Kidney (tissue), 14 donors: ENCODE measurements around the gene LYST. TPM values are rescaled to one million over a fixed set of nuclear protein-coding genes. Genes with fewer than 3 reads are reported as not detected.

Experiments used
- DNase-seq, 5 donors: peaks; one replicate each; pipeline ENCODE4 v3.0.0-alpha.2; 2013 to 2020
- FAIRE-seq: peaks from 2 replicates; lab custom pipeline; 2012; peaks lifted over from hg19 to GRCh38; lab: Jason Lieb, UNC
- H3K27ac ChIP-seq, 2 donors: one replicate each; pipeline ENCODE4 v1.7.0; 2013; ENCODE audit warnings: low read depth in 2 of 2, low read length in 2 of 2, inconsistent platforms in 1 of 2
- H3K27me3 ChIP-seq: one replicate; pipeline ENCODE4 v1.7.1; 2013; ENCODE audit warnings: low read length, inconsistent platforms; ENCODE audit not compliant: control insufficient read depth, insufficient read depth
- H3K36me3 ChIP-seq, 3 donors: one replicate each; pipeline versions ENCODE4 v1.7.0 to v1.7.1; 2013; ENCODE audit warnings: low read length in 3 of 3, control low read depth in 1 of 3, inconsistent platforms in 1 of 3; ENCODE audit not compliant: insufficient read depth in 3 of 3, control insufficient read depth in 2 of 3
- H3K4me1 ChIP-seq, 3 donors: one replicate each; pipeline versions ENCODE4 v1.7.0 to v1.7.1; 2013; ENCODE audit warnings: low read length in 3 of 3, inconsistent platforms in 1 of 3, low read depth in 1 of 3; ENCODE audit not compliant: control insufficient read depth in 2 of 3, insufficient read depth in 2 of 3
- H3K4me3 ChIP-seq, 3 donors: one replicate each; pipeline versions ENCODE4 v1.7.0 to v1.8.1; 2013; ENCODE audit warnings: low read length in 3 of 3, control low read depth in 1 of 3, inconsistent platforms in 1 of 3
- H3K9ac ChIP-seq, 3 donors: one replicate each; pipeline versions ENCODE4 v1.7.0 to v1.7.1; 2013; ENCODE audit warnings: low read length in 3 of 3, control low read depth in 1 of 3, inconsistent platforms in 1 of 3
- H3K9me3 ChIP-seq, 3 donors: one replicate each; pipeline versions ENCODE4 v1.7.0 to v1.7.1; 2013; ENCODE audit warnings: low read length in 3 of 3, control low read depth in 1 of 3, inconsistent platforms in 1 of 3; ENCODE audit not compliant: control insufficient read depth in 2 of 3, insufficient read depth in 1 of 3
- CTCF ChIP-seq: IDR thresholded peaks from 3 replicates; pipeline ENCODE4 v1.5.1; 2012; ENCODE audit warnings: mild to moderate bottlenecking, moderate library complexity, borderline replicate concordance; ENCODE audit not compliant: insufficient read depth; ENCODE audit errors: extremely low read depth
- intact Hi-C: fragments of 100-400 bp; cut with DNase I; formaldehyde crosslinking; loops from one replicate; pipeline ENCODE4 v1.11.1; 2022
- polyA plus RNA-seq: library from polyadenylated mRNA; stranded (reverse); fragments of 350-450 nt; fragmentation: Illumina TruSeq; extraction: RNeasy Lipid Tissue Mini Kit (QIAGEN cat#74804); gene quantifications from one replicate; pipeline ENCODE4 v1.2.3, GENCODE V29; 2014; ENCODE audit warnings: low read depth, low replicate concordance; ENCODE audit not compliant: insufficient read depth
- total RNA-seq: library from RNA; stranded (reverse); fragmentation: NEBNext Ultra II Directional; extraction: Animal tissue kit (Norgen Biotek cat#: 25700); gene quantifications from one replicate; pipeline ENCODE4 v1.2.1, GENCODE V29; 2021
- donor health status: control.
- donor health status: control.
- donor health status: control.
- donor health status: control.
- donor health status: control.
- donor health status: DM: yes; HTN: yes; CAD: no.
- donor health status: Normal renal cell carcinoma (clear cell type).

Gene LYST
- total and polyA plus RNA-seq, 2 donors from 2014 or later = 4.6 to 30.3 TPM

GRCh38 chr1:235736263-235736662 is 130.4 kb downstream of the LYST start:
- FAIRE-seq = no peak

GRCh38 chr1:235735621-235736020 is 131.1 kb downstream of the LYST start:
- no peak overlapping the region for H3K27ac ChIP-seq
- intact Hi-C loops = no loop called here
- H3K36me3 ChIP-seq = peaks cover 0 to 10% (median 2%) of the 10 kb centered on the region in 3 donors
- no peaks in the 10 kb centered on the region for H3K27me3 ChIP-seq
- no peak for TF ChIP-seq CTCF
- FAIRE-seq (no peak), DNase-seq (no peak)
- H3K9ac ChIP-seq = no peak overlapping the region
- H3K4me3 ChIP-seq = no peak overlapping the region
- no peaks in the 10 kb centered on the region for H3K4me1 ChIP-seq
- no peaks in the 10 kb centered on the region for H3K9me3 ChIP-seq

More at GRCh38 chr1:235736263-235736662, 130.4 kb downstream of the LYST start:
- Histone ChIP-seq H3K27ac (no peak overlapping the region), H3K9me3 (no peaks in the 10 kb centered on the region), H3K4me1 (no peaks in the 10 kb centered on the region), H3K36me3 (peaks cover 0 to 5% (median 2%) of the 10 kb centered on the region in 3 donors), H3K4me3 (no peak overlapping the region), H3K27me3 (no peaks in the 10 kb centered on the region), H3K9ac (no peak overlapping the region)
- no peak for TF ChIP-seq CTCF
- DNase-seq = no peak
- intact Hi-C loops = no loop called here

GRCh38 chr1:235734335-235734734 is 132.4 kb downstream of the LYST start:
- Histone ChIP-seq H3K4me3 (no peak overlapping the region), H3K36me3 (peaks cover 0 to 10% (median 2%) of the 10 kb centered on the region in 3 donors), H3K27ac (no peak overlapping the region), H3K27me3 (no peaks in the 10 kb centered on the region), H3K4me1 (no peaks in the 10 kb centered on the region), H3K9ac (no peak overlapping the region), H3K9me3 (no peaks in the 10 kb centered on the region)
- FAIRE-seq (no peak), DNase-seq (no peak)
- TF ChIP-seq CTCF = no peak
- intact Hi-C loops = no loop called here

GRCh38 chr1:235730007-235730406 is 136.7 kb downstream of the LYST start:
- no peaks in the 10 kb centered on the region for H3K27me3 ChIP-seq
- no peak overlapping the region for H3K27ac ChIP-seq
- FAIRE-seq (peak; percentile 50), DNase-seq (no peak)
- no peak overlapping the region for H3K9ac ChIP-seq
- no peak overlapping the region for H3K4me3 ChIP-seq
- no peak for TF ChIP-seq CTCF
- no peaks in the 10 kb centered on the region for H3K9me3 ChIP-seq
- peaks cover 0 to 13% (median 0%) of the 10 kb centered on the region in 3 donors for H3K36me3 ChIP-seq
- intact Hi-C loops = no loop called here
- H3K4me1 ChIP-seq = no peaks in the 10 kb centered on the region
